ENCODE data around the gene ATCAY. TPM values are rescaled to one million over a fixed set of nuclear protein-coding genes. Genes with fewer than 3 reads are reported as not detected.

The ATCAY gene
- total RNA-seq, 4 donors from 2014 or later: 0.10 TPM; not detected in 3

- 88 to 89% methylated on average over 29 to 35 of the region's 35 CpGs for WGBS, 2 donors
- Histone ChIP-seq H3K36me3 (no peaks in the 10 kb centered on the region), H3K4me3 (replicated peaks in 1 of 3) (no peak overlapping the region), H3K4me1 (no peaks in the 10 kb centered on the region), H3K9me3 (no peaks in the 10 kb centered on the region), H3K27me3 (no peaks in the 10 kb centered on the region), H3K27ac (no peak overlapping the region)
- no peak for DNase-seq
- intact Hi-C loops (cut with DNase I): no loop called here
- no peak for TF ChIP-seq CTCF (IDR thresholded peaks at IDR 0.05)
- no peak for TF ChIP-seq POLR2A (IDR thresholded peaks at IDR 0.05)
These were observed 46.0 kb upstream of the ATCAY start for GRCh38 chr19:3834349-3835054.

GRCh38 chr19:3835055-3835435, 45.4 kb upstream of the ATCAY start:
- no peak for DNase-seq
- WGBS, 2 donors: 77 to 78% methylated on average over 9 of the region's 9 CpGs
- no peak overlapping the region for H3K27ac ChIP-seq
- no peaks in the 10 kb centered on the region for H3K4me1 ChIP-seq
- H3K36me3 ChIP-seq: no peaks in the 10 kb centered on the region
- no peaks in the 10 kb centered on the region for H3K9me3 ChIP-seq
- H3K27me3 ChIP-seq: no peaks in the 10 kb centered on the region
- H3K4me3 ChIP-seq (replicated peaks in 1 of 3): no peak overlapping the region
- TF ChIP-seq CTCF (IDR thresholded peaks at IDR 0.05) (no peak), POLR2A (IDR thresholded peaks at IDR 0.05) (no peak)
- intact Hi-C loops (cut with DNase I): no loop called here

- 91 to 92% methylated on average over 6 of the region's 6 CpGs for WGBS, 2 donors
- Histone ChIP-seq H3K27me3 (no peaks in the 10 kb centered on the region), H3K4me3 (replicated peaks in 1 of 3) (no peak overlapping the region), H3K9me3 (no peaks in the 10 kb centered on the region), H3K27ac (no peak overlapping the region), H3K36me3 (no peaks in the 10 kb centered on the region), H3K4me1 (no peaks in the 10 kb centered on the region)
- DNase-seq: no peak
- intact Hi-C loops (cut with DNase I): no loop called here
- no peak for TF ChIP-seq POLR2A (IDR thresholded peaks at IDR 0.05)
- TF ChIP-seq CTCF (IDR thresholded peaks at IDR 0.05): no peak
These were observed 43.6 kb upstream of the ATCAY start for GRCh38 chr19:3836887-3837286.

- no peaks in the 10 kb centered on the region for H3K9me3 ChIP-seq
- DNase-seq: no peak
- no peak overlapping the region for H3K27ac ChIP-seq
- no peak overlapping the region for H3K4me3 ChIP-seq (replicated peaks in 1 of 3)
- 90 to 93% methylated on average over 17 of the region's 17 CpGs for WGBS, 2 donors
- H3K27me3 ChIP-seq: no peaks in the 10 kb centered on the region
- no peak for TF ChIP-seq CTCF (IDR thresholded peaks at IDR 0.05)
- no peak for TF ChIP-seq POLR2A (IDR thresholded peaks at IDR 0.05)
- no peaks in the 10 kb centered on the region for H3K36me3 ChIP-seq
- intact Hi-C loops (cut with DNase I): no loop called here
- H3K4me1 ChIP-seq: no peaks in the 10 kb centered on the region
These were observed 43.2 kb upstream of the ATCAY start for GRCh38 chr19:3837332-3837731.

GRCh38 chr19:3837922-3838321, 42.6 kb upstream of the ATCAY start:
- Histone ChIP-seq H3K27ac (no peak overlapping the region), H3K4me3 (replicated peaks in 1 of 3) (no peak overlapping the region), H3K9me3 (no peaks in the 10 kb centered on the region), H3K27me3 (no peaks in the 10 kb centered on the region), H3K36me3 (no peaks in the 10 kb centered on the region), H3K4me1 (no peaks in the 10 kb centered on the region)
- no peak for DNase-seq
- TF ChIP-seq CTCF (IDR thresholded peaks at IDR 0.05): no peak
- no peak for TF ChIP-seq POLR2A (IDR thresholded peaks at IDR 0.05)
- 89 to 93% methylated on average over 19 of the region's 19 CpGs for WGBS, 2 donors
- intact Hi-C loops (cut with DNase I): no loop called here
